NCI-H2196 treated with DMSO at 0.1 percent for 48 hours (cell line): ENCODE measurements around the gene PGLYRP4.

Source experiments
- DNase-seq: peaks from one replicate; lab custom pipeline; 2025; ENCODE audit not compliant: unreplicated experiment; lab: John Stamatoyannopoulos, UW

Gene PGLYRP4

DNA sequence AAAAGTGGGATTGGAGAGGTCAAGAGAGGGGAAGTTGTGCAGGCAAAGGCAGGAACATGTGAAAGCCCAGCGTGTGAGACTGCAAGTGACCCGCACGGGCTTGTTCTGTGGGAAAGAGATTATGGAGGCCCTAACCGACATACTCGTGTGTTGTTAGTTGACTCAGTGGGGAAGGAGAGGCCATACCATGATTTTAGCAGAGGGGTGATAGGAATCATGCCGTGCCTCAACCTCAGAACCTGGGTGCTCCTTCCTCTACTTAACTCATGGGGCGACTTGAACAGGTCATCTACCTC lies 55.2 kb downstream of the PGLYRP4 start:
- DNase-seq, result no peak

DNA sequence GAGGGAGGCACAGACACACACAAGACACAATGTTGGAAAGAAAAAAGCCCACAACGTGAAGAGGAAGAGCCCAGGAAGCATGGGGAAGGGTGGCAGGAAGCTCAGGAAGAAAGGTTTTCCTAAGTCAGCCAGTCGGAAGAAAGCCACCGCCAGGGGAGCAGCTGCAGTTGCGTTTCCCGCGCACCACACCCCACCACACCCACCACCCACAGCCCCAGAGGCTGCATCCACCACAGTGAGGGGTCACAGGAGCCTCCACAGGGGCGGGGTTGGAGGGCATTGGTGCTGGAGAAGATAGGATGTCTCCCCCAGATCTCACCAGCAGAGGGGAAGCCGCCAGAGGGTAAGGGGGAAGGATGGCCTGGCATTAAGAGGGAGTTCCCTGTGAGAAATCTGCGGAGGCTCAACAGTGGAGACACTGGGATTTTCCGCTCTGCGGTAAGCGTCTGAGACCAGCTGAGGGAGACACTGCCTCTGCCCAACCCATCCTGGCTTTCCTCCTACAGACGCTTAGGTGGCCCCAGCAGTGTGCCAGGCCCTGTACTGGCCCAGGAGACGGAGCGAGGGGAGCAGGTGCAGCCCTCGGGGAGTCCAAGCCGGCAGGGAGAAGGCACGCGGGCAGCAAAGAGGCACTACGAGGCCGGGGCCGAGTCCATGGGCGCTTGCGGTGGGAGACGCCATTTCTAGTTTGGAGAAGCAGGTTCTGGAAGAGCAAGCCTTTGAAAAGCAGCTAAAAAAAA lies 55.7 kb downstream of the PGLYRP4 start:
- no peak for DNase-seq

DNA sequence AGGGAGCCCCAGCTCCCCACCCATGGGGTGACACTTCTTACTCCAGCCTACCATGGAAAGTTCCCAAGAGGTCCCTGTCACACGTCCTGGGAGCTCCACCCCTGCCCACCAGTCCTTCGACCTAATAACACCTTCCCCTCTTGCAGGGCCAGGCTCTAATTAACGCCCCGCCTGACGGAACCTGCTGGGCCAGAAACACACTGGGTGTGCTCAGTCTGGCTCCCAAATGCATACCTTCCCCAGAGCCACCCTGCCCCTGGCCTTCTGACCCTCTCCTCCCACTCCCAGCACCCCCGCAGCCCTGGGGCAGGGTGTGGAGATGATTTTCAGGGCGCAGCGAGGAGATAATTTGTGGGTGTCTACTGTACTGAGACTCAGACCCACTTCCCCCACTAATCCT lies 56.5 kb downstream of the PGLYRP4 start:
- DNase-seq, result no peak

DNA sequence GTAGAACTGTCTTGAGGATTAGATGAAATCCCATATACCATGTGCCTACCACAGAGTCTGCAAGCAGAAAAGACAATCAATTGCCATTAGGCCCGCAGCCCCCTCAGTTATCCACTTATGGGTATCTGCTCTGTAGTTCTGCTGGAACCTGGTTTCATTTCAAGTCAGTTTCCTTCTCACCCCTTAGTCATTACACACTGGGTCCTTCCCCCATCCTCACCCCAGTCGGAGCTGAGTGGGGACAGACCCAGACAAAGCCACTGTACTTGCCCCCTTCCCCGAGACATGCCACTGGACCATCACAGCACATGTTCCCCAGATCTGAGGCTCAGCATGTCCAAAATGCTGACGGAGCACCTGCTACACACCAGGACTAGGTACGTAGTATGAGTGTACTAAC lies 57.1 kb downstream of the PGLYRP4 start:
- DNase-seq, result no peak

DNA sequence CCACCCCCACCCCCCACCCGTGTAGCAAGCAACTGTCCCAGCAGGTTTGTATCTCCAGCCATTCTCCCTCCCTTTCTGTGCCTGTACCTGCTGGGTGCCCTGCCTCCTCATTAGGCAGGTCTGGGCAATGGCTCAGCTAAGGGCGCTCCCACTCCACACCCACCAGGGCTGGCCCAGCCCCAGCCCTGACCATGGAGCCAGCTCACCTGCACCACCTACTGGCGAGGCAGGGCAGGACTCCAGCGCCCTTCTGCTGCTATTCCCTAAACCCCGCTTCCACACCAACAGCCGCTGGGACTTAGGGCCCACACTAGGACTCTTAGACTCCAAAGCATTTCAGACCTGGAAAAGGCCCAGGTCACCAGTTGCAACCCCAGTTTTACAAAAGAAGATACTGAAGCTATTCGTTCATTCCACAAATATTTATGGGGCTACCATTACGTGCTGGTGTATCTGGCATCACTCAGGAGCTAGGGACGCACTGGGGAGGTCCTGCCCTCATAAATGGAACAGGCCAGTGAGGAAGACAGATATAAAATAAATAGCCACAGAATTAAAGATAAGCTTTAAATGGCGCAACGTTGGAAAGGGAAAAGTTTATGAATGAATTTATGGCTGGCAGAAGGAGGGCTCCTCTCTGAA lies 59.9 kb downstream of the PGLYRP4 start:
- DNase-seq, result no peak
